HL-60 (cell line): ENCODE data around the gene TMEM182.

ENCODE experiments used
- DNase-seq, 2 experiments: peaks; one replicate each; pipeline ENCODE4 v3.0.0-alpha.2; 2010 to 2020; ENCODE audit warnings: low read depth in 1 of 2, low spot score in 1 of 2
- H3K27ac ChIP-seq: fragments of 250-450 bp; sonication (Bioruptor Pico); replicated peaks from 2 replicates; pipeline ENCODE4 v1.5.1; 2020; ENCODE audit warnings: mild to moderate bottlenecking, moderate library complexity
- H3K27me3 ChIP-seq: fragments of 250-450 bp; sonication (Bioruptor Pico); 2 replicates; pipeline ENCODE4 v1.5.1; 2021; ENCODE audit warnings: mild to moderate bottlenecking, moderate library complexity; ENCODE audit not compliant: insufficient read depth, poor library complexity, severe bottlenecking
- H3K4me3 ChIP-seq: replicated peaks from 2 replicates; pipeline ENCODE4 v1.5.1; 2011; ENCODE audit warnings: mild to moderate bottlenecking, control low read depth, low read length; ENCODE audit not compliant: insufficient read depth
- GABPA ChIP-seq: IDR thresholded peaks from 2 replicates; pipeline ENCODE4 v1.6.1; 2012; ENCODE audit warnings: low read depth
- POLR2AphosphoS5 ChIP-seq: IDR thresholded peaks from 2 replicates; pipeline ENCODE4 v1.6.1; 2012; ENCODE audit warnings: low read depth
- SPI1 ChIP-seq: IDR thresholded peaks from 2 replicates; pipeline ENCODE4 v1.6.1; 2012; ENCODE audit warnings: low read depth, mild to moderate bottlenecking, borderline replicate concordance
- TF ChIP-seq, protein P1 (sequence below): IDR thresholded peaks from one replicate; pipeline ENCODE4 v1.5.1; 2011; ENCODE audit warnings: low read length, control low read depth, inconsistent platforms; ENCODE audit not compliant: insufficient read depth
- TF ChIP-seq, protein P2 (sequence below): IDR thresholded peaks from 2 replicates; pipeline ENCODE4 v1.6.1; 2012; ENCODE audit warnings: low read depth; ENCODE audit not compliant: insufficient replicate concordance

The TMEM182 gene

GRCh38 chr2:102735416-102736109 lies 26.3 kb upstream of the TMEM182 start:
- 0 out of 2 replicates have a peak, but pooled peaks have one; percentile 41 for TF ChIP-seq GABPA
- TF ChIP-seq, protein P1, sequence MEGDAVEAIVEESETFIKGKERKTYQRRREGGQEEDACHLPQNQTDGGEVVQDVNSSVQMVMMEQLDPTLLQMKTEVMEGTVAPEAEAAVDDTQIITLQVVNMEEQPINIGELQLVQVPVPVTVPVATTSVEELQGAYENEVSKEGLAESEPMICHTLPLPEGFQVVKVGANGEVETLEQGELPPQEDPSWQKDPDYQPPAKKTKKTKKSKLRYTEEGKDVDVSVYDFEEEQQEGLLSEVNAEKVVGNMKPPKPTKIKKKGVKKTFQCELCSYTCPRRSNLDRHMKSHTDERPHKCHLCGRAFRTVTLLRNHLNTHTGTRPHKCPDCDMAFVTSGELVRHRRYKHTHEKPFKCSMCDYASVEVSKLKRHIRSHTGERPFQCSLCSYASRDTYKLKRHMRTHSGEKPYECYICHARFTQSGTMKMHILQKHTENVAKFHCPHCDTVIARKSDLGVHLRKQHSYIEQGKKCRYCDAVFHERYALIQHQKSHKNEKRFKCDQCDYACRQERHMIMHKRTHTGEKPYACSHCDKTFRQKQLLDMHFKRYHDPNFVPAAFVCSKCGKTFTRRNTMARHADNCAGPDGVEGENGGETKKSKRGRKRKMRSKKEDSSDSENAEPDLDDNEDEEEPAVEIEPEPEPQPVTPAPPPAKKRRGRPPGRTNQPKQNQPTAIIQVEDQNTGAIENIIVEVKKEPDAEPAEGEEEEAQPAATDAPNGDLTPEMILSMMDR = no peak
- DNase-seq = peak; percentile 28 to 54
- peak overlapping the region; percentile 97 for H3K4me3 ChIP-seq
- peak overlapping the region; percentile 75 for H3K27ac ChIP-seq
- no peaks in the 10 kb centered on the region for H3K27me3 ChIP-seq

- H3K27me3 ChIP-seq = no peaks in the 10 kb centered on the region
- peak overlapping the region; percentile 97 for H3K4me3 ChIP-seq
- peak in 1 of 2 experiments; percentile 40 for DNase-seq
- TF ChIP-seq, protein P2, sequence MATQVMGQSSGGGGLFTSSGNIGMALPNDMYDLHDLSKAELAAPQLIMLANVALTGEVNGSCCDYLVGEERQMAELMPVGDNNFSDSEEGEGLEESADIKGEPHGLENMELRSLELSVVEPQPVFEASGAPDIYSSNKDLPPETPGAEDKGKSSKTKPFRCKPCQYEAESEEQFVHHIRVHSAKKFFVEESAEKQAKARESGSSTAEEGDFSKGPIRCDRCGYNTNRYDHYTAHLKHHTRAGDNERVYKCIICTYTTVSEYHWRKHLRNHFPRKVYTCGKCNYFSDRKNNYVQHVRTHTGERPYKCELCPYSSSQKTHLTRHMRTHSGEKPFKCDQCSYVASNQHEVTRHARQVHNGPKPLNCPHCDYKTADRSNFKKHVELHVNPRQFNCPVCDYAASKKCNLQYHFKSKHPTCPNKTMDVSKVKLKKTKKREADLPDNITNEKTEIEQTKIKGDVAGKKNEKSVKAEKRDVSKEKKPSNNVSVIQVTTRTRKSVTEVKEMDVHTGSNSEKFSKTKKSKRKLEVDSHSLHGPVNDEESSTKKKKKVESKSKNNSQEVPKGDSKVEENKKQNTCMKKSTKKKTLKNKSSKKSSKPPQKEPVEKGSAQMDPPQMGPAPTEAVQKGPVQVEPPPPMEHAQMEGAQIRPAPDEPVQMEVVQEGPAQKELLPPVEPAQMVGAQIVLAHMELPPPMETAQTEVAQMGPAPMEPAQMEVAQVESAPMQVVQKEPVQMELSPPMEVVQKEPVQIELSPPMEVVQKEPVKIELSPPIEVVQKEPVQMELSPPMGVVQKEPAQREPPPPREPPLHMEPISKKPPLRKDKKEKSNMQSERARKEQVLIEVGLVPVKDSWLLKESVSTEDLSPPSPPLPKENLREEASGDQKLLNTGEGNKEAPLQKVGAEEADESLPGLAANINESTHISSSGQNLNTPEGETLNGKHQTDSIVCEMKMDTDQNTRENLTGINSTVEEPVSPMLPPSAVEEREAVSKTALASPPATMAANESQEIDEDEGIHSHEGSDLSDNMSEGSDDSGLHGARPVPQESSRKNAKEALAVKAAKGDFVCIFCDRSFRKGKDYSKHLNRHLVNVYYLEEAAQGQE = no peak
- no peak for TF ChIP-seq SPI1
- no peak for TF ChIP-seq POLR2AphosphoS5
- H3K27ac ChIP-seq = peak overlapping the region; percentile 75
These were observed 25.8 kb upstream of the TMEM182 start for GRCh38 chr2:102736110-102736409.

- Histone ChIP-seq H3K4me3 (peak overlapping the region; percentile 97), H3K27ac (peak overlapping the region; percentile 75), H3K27me3 (no peaks in the 10 kb centered on the region)
- TF ChIP-seq, protein P2 = peak; percentile 4
- peak; percentile 53; the same call in 1 of the 2 replicates for TF ChIP-seq POLR2AphosphoS5
- no peak for TF ChIP-seq GABPA
- TF ChIP-seq SPI1 = peak; percentile 61; the same call in 1 of the 2 replicates
- DNase-seq = peak; percentile 59 to 71
These were observed 25.1 kb upstream of the TMEM182 start for GRCh38 chr2:102736410-102737409.

- H3K27me3 ChIP-seq = no peaks in the 10 kb centered on the region
- peak overlapping the region; percentile 97 for H3K4me3 ChIP-seq
- no peak for DNase-seq
- peak overlapping the region; percentile 75 for H3K27ac ChIP-seq
- TF ChIP-seq, protein P2 = no peak
- no peak for TF ChIP-seq POLR2AphosphoS5
- TF ChIP-seq, protein P1 = no peak
- TF ChIP-seq GABPA = no peak
- no peak for TF ChIP-seq SPI1
These were observed 24.4 kb upstream of the TMEM182 start for GRCh38 chr2:102737431-102737830.
